HG03159 (cell line): Measurements from ENCODE around the gene TPR.
A peak's percentile ranks its signal among the peaks of the same experiment; 100 is the strongest.
"Not testable (repeated sequence)": the region's sequence is repeated elsewhere in the genome, so short reads cannot be mapped to it uniquely, and the experiment has no call there.

ENCODE experiments used
- ATAC-seq: cut with Tn5 transposase; IDR thresholded peaks from one replicate; pipeline ENCODE4 v1.9.1; 2021; ENCODE audit warnings: mild to moderate bottlenecking, moderate library complexity; ENCODE audit not compliant: unreplicated experiment

The TPR gene

DNA sequence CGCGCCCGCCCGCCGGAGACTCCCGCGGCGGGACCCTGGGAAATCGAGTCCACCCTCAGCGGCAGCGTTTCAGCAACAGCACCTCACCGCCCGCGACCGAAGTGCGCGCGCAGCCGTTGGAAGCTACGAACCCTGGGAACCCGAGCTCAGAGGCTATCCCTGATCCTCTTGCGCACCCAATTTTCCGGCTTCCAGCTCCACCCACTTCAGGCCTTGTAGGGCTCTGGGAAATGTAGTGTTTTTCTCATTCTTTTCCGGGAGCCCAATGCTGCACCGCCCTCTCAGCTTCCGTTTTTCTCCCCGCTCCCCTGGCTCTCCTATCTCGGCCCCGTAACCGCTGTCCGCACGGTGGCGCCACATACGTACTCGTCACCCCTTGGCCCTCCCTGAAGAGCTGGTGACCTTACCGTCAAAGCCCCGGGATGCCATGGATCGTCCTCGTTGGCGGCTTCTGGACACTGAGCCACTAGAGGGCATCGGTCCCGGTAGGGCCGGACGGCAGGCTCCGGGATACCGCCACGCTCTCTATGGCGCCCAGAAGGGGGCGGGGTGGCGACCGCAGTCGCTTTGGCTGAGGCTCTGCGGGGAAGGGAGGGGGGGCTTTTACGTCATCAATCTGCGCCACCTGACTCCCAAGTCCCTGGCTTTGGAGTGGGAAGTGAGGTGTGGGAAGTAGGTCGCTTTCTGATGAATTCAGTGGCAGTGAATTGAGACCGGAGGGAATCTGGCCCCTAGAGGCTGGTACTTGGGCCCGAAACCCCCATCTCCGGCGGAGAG lies at the start of gene TPR, which contains the start of gene ODR4:
Gene TPR, minus strand, starts transcription at position 102 of the 777 bp plus-strand sequence. CDS start 225 bp downstream, outside the sequence.
Gene ODR4, plus strand, starts transcription at position 687 of the 777 bp plus-strand sequence. CDS start 3,948 bp downstream, outside the sequence.
- ATAC-seq = peak; percentile 90

DNA sequence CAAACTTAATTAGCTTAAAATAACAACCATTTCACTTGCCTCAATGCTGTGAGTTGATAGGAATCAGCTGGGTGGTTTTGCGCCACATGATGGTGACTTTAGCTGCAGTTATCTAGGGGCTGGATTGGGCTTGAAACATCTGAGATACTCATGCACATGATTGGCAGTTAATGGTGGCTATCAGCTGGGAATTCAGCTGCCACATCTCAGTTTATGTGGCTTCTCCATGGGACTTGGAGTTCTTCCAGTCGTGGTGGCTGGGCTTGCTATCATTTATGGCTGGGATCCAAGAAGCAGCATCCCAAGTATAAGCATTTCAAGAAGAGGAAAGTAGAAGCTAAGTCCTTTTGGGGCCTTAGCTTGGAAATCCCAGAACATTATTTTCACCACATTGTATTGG lies 49.5 kb upstream of the TPR start:
- no peak for ATAC-seq

DNA sequence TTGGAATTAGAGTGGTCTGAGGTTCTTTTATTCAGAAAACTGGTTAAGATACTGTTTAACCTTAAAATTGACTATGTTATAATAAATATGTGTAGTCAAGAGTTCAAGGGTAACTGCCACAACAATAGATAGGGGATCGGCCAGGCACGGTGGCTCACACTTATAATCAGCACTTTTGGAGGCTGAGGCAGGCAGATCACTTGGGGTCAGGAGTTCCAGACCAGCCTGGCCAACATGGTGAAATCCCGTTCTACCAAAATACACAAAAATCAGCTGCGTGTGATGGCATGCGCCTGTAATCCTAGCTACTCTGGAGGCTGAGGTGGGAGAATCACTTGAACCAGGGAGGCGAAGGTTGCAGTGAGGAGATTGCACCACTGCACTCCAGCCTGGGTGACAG lies 46.4 kb upstream of the TPR start:
- no peak for ATAC-seq

DNA sequence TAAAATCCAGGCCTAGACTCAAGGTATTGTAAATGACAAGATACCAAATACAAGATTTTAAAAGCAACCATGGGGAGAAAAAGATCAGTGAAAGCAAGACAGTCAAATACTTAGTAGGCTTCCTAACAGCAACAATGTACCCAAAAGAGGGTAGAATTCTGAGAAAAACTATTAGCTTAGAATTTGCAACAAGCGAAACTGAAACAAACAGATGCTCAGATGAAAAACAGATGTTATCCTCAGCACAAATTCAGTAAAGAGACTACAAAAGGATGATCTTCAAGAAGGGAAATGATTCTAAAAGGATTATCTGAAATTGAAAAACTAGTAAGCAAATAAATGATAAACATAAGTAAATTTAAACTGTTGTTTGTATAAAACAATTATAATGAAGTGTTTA lies 45.9 kb upstream of the TPR start:
- ATAC-seq = peak; percentile 87

DNA sequence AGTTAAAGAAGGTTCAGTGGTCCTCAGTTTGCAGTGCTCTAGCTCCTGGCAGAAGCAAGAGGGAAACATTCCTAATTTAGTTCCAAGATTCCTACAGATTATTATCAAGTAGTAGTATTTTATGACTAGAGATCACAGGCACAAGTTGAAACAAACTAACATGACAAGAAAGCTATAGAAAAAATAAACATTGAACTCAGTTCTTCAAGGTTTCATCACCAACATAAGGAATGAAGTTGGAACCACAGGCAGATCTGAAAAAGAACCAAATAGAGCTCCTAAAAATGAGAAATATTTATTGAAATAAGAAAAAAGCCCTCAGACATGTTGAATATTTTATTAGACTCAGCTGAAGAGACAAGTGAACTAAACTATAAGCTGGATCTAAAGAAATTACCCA lies 45.3 kb upstream of the TPR start:
- ATAC-seq = no peak

DNA sequence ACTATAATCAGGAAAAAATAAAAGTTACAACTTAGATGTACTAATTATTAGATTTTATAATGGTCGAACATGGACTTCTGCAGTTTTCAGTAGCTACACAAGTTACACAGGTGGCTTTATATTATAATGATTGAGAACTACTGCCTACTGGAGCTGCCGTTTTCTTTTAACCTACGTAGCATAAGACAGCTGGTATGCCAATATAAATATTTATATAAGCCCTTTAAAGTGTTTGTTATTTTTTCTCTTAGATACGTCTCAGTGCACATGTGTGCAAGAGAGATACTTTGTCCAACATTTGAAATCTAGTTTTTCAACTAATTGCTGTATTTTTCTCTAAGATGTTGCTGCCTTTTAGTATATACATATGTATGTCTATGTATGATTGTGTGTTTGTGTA lies 43.5 kb upstream of the TPR start:
- no peak for ATAC-seq

DNA sequence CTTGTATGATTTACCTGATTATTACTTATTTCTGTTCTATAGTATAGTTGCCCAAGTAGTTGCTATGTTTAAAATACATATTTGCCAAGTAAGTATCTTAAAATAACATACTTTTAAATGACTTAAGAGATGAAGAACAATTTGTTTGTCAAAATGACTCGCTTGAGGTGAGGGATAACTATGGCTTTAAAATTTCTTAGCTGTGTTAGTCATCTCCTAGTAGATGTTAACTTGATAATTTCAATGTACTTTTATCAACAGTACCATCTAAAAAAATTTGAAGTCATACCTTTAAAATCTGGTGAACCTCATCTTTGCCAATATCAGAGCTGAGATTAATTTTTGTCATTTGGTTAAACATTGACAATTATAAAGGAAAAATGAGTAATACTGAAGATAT lies 38.3 kb upstream of the TPR start:
- ATAC-seq = no peak

DNA sequence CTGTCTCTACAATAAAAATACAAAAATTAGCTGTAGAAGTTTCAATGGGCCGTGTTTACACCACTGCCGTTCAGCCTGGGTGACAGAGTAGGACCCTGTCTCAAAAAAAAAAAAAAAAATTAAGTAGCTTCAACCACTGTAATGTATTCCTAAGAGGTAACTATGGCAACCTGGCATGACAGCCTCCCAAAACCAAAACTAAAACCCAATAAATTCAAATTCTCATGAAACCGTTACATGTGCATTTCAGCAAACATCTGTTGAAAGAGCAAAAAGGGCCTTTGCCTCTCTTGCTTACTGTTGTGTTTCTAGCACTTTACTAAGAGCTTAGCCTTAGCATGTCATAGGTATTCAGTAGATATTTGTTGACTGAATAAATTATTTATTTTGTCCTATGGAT lies 34.0 kb upstream of the TPR start:
- peak; percentile 77 for ATAC-seq

DNA sequence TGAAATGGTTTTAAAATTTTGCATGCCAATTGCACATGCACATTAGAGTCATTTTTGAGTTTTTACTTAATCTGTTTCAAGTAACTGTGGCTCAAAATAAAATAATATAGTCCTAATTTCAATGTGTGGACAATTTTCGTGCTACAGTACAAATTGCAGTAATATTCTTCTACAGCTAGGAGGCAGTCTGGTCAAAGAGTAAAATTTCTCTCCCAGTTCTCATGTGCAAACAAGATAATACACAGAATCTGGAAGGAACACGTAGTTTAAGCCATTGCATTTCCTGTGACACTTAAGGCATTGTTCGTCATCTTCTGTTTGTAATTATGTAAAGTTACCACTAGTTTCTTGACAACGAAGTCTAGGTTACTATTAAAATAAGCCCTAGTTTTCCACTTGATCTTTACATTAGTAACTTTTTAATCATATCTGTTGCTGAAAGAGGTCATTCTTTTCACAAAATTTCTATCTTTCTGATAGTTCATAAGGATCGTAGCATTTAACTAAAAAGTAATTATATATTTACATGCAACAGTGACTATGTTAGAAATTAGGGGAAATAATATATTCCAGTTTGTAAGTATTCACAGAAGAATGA lies 29.5 kb upstream of the TPR start:
- ATAC-seq = peak; percentile 58

DNA sequence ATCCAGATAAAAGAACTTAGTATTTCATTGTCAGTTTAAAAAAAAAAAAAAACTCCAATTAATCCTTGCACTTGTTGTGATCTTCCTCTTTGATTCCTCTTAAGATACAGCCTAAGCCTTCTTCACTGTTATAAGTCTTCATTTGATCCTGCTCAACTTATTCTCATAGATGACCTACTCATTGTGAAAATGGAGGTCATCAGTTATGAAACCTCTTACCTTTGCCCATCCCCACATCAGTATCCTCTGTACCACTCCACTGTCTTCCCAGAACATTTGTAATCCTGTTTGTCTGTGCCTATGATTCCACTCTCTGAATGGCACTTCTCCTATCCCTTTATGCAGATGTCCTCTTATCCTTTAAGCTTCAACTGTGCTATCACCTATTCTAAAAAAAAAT lies 28.6 kb upstream of the TPR start:
- ATAC-seq = no peak

DNA sequence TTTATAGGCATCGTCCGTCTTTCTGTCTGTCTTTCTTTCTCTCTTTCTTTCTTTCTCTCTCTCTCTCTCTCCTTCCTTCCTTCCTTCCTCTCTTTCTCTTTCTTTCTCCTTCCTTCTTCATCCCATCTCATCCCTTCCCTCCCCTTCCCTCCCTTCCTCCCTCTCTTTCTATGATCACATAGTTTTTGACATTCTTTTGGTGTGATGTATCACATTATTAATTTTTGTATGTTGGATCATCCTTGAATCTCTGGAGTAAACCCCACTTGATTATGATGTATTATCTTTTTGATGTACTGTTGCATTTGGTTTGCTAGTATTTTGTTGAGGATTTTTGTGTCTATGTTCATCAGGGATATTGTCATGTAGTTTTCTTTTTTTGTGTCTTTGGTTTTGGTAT lies 26.4 kb upstream of the TPR start:
- ATAC-seq = not testable (repeated sequence)

DNA sequence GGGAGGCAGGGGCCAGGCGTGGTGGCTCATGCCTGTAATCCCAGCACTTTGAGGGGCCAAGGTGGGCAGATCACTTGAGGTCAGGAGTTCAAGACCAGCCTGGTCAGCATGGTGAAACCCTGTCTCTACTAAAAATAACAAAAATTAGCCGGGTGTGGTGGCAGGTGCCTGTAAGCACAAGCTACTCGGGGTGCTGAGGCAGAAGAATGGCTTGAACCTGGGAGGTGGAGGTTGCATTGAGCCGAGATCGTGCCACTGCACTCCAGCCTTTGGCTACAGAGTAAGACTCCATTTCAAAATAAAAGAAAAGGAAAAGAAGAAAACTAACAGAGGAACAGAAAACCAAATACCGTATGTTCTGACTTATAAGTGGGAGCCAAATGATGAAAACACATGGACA lies 17.7 kb upstream of the TPR start:
- ATAC-seq = not testable (repeated sequence)

DNA sequence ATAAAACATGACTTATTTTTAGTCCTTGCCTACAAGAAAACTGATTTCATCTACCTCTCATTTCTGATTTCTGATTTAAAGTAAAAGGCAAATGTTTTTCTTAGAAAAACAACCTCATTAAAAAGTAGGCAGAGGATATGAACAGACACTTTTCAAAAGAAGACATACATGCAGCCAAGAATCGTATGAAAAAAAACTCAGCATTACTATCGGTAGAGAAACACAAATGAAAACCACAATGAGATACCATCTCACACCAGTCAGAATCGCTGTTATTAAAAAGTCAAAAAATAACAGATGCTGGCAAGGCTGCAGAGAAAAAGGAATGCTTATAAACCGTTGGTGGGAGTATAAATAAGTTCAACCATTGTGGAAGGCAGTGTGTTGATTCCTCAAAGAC lies 16.8 kb upstream of the TPR start:
- no peak for ATAC-seq

DNA sequence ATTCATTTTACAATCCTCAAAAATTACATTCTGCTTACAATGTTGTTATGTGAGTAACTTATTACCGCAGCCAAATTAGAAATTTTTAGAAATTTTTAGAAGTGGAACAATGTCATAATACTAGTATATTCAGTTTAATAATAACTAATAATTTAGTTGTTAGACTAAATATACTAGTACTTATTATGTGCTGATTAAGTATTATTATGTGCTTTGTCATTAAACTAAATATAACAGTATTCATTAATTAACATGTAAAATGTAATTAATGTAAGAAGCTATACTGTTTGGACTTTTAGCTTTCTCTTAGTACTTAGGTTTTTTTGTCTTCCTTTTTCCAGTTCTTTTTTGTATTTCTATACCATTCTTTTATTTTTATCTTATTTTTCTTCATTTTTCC lies 15.9 kb upstream of the TPR start:
- ATAC-seq = no peak

DNA sequence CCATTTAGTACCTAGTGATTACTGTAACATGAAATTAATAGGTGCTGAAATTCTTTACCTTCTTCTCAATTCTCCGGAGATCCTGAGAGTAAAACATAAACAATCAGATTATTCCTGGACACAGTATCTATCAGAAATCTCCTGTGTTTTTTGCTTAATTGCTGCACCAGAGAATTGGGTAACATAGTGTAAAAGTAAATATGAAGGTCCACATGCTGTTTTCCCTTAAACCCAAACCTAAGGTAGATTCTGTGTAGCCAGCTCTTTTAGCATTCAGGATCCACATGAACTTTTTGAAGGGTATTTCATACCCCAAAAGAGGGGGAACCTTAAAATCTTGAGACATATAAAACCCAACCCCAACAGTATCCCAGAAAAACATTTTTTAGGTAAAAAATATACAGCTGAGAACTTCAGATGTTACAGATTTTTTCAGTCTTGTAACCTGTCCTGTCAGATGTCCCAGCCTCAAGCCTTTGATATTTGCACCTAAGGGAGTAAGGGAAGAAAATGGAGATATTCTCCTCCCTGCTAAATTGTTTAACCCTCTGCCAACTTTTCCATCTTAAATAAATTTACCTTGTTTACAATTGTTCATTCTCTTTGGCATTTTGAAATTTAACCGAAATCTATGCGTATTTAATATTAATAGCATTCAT lies 11.8 kb upstream of the TPR start:
- no peak for ATAC-seq

DNA sequence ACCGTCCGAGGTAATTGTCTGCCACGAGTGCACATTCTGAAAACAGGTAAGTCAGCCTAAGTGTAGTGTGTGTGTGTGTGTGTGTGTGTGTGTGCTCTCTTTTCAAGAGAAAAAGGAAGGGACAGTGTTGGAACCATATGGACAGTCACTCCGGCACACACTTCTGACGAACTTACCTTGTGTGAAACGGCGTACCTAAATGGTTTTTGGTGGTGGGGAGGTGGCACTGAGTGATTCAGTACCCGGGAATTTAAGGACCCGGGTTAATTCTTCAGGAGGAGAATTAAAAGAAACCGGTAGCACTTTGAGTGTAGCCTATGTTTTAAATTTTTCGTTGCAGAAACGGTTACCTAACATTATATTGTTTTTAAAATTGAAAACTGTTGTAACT lies 871 bp upstream of the TPR start:
- peak; percentile 13 for ATAC-seq

DNA sequence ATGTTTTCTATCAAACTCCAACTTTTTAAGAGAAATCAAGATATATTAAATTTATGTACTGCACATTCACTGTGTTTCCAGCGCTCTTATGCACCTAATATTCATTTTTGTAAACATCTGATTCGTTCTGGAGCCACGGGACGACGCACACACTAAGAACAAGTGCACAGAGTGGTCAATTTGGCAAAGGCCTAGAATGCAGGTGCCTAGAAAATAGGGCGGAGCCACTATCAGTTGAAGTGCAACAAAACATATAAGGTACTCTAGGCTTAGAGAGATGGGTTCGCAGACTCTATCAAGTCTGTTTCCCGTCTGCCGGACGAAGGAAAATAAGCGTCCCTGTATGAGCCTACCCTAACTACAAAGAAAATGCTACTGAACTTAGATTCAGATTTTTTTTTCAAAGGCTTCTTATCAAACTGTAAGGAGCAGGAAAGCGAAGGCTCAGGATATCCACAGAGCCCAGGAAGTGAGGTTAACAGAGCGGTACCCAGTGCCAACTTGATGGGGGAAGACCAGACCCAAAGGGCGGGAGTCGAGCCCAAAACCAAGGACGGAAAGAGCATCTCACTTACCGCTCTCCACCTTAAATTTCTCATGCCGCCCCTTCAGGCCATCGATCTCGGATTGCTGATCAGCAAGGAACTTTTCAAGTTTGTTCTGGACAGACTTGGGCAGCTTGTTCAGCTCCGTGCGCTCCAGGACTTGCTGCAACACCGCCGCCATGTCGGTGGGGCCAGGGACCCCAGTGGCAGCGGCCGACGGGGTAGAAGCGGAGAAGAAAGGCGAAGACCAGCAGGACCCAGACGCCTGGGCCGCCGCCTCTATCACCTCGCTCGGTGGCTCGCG lies 526 bp downstream of the TPR start:
- ATAC-seq = peak; percentile 32

DNA sequence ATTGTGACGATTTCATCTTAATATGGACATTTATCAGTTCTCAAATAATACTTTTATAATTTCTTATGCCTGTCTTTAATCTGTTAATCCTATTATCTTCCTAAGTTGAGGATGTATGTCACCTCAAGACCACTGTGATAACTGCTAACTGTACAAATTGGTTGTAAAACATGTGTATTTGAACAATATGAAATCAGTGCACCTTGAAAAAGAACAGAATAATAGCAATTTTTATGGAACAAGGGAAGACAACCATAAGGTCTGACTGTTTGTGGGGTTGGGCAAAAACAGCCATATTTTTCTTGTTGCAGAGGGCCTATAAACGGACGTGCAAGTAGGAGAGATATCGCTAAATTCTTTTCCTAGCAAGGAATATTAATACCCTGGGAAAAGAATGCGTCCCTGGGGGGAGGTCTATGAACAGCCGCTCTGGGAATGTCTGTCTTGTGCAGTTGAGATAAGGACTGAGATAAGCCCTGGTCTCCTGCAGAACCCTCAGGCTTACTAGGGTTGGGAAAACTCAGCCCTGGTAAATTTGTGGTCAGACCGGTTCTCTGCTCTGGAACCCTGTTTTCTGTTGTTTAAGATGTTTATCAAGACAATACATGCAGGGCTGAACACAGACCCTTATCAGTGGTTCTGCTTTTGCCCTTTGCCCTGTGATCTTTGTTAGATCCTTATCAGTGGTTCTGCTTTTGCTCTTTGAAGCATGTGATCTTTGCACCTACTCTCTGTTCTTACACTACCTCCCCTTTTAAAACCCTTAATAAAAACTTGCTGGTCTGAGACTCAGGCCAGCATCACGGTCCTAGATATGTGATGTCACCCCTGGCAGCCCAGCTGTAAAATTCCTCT lies 27.0 kb downstream of the TPR start:
- ATAC-seq = not testable (repeated sequence)

DNA sequence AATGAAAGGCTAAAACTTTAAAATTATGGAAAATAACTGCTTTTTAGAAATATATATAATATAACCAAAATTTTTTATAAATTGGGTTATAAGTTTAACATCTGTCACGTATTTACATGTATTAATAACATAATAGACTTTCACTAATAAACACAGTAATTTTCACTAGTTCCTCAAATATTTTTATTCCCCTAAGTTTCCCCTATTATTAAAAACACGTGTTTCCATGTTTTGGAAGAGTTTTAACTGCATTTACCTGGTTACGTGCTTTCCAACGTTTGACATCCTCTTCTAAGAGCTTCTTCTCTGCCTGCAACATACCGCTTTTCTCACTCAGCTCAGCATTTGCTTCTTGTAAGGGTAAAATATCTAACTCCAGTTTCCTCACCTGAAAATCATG lies 34.3 kb downstream of the TPR start:
- no peak for ATAC-seq

DNA sequence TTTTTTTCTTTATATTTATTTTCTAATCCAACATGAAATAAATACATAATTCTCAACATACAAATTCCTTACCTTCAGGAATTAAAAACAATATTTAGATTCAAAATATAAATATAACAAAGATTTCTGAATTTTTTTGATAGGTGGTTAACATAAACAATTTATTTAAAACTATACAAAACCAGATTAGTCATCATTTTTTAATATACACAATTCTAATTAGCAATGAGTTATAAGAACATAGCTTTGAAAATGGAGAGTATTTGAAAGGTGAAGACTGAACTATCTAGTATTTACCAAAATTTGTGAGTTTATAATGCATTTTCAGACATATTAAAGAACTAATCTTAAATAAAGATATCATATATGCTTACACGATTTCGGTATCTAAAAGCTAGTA lies 37.5 kb downstream of the TPR start:
- no peak for ATAC-seq
